Stimulated activated CD8-positive, alpha-beta memory T cell treated with anti-CD3 and anti-CD28 coated beads, Interleukin-2, amount 100 ng/mL, for 1 hour (primary cell): ENCODE data around the gene ITPR1.

Source experiments
- DNase-seq, 2 donors: peaks; one replicate each; pipeline ENCODE4 v3.0.0-alpha.2; 2020; ENCODE audit warnings: low read depth in 2 of 2

Gene ITPR1

GRCh38 chr3:4743371-4743770 is 250.2 kb downstream of the ITPR1 start:
- no peak for DNase-seq

GRCh38 chr3:4744405-4745234 is 251.5 kb downstream of the ITPR1 start:
- DNase-seq, result no peak

GRCh38 chr3:4745235-4745610 is 252.1 kb downstream of the ITPR1 start:
- no peak for DNase-seq

GRCh38 chr3:4746241-4746958 is 253.3 kb downstream of the ITPR1 start:
- DNase-seq, result no peak

GRCh38 chr3:4748127-4748526 is 255.0 kb downstream of the ITPR1 start:
- no peak for DNase-seq

GRCh38 chr3:4748701-4749378 is 255.7 kb downstream of the ITPR1 start:
- no peak for DNase-seq

- DNase-seq, result no peak
These were observed 256.4 kb downstream of the ITPR1 start for GRCh38 chr3:4749567-4750002.

- DNase-seq, result no peak
These were observed 257.3 kb downstream of the ITPR1 start for GRCh38 chr3:4750306-4750968.

- DNase-seq, result no peak
These were observed 257.9 kb downstream of the ITPR1 start for GRCh38 chr3:4751029-4751501.

GRCh38 chr3:4751502-4752101 is 258.5 kb downstream of the ITPR1 start:
- no peak for DNase-seq

GRCh38 chr3:4752201-4753072 is 259.3 kb downstream of the ITPR1 start:
- no peak for DNase-seq

GRCh38 chr3:4753073-4753691 is 260.0 kb downstream of the ITPR1 start:
- no peak for DNase-seq

GRCh38 chr3:4754180-4755086 is 261.3 kb downstream of the ITPR1 start:
- no peak for DNase-seq

GRCh38 chr3:4755566-4755965 is 262.4 kb downstream of the ITPR1 start:
- DNase-seq, result no peak

- DNase-seq, result no peak
These were observed 263.1 kb downstream of the ITPR1 start for GRCh38 chr3:4756057-4756775.

- no peak for DNase-seq
These were observed 263.9 kb downstream of the ITPR1 start for GRCh38 chr3:4756855-4757574.

GRCh38 chr3:4757575-4758248 is 264.6 kb downstream of the ITPR1 start:
- no peak for DNase-seq
